ENCODE results near the gene SIPA1L3.

The SIPA1L3 gene

DNA sequence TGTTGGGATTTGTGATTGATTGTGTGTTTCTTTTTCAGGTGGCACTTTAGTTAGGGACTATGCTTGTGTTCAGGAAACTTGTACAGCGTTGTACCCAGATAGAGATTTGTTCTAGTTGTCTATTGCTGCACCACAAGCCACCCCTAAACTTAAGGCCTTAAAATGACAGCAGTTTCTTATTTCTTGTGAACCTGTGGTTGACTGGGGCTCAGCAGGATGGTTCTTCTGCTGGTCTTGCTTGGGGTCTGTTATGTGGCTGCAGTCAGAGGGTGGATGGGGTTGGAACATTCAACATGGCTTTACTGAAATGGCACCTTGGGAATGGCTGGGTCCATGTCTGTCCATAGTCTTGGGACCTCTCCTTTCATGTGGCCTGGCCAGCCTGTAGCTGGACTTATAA is 28.3 kb downstream of the SIPA1L3 start:
- no peak overlapping the region for H3K4me3 ChIP-seq (ENCODE audit: control insufficient read depth, low read depth, low read length)
- TF ChIP-seq, protein P1, sequence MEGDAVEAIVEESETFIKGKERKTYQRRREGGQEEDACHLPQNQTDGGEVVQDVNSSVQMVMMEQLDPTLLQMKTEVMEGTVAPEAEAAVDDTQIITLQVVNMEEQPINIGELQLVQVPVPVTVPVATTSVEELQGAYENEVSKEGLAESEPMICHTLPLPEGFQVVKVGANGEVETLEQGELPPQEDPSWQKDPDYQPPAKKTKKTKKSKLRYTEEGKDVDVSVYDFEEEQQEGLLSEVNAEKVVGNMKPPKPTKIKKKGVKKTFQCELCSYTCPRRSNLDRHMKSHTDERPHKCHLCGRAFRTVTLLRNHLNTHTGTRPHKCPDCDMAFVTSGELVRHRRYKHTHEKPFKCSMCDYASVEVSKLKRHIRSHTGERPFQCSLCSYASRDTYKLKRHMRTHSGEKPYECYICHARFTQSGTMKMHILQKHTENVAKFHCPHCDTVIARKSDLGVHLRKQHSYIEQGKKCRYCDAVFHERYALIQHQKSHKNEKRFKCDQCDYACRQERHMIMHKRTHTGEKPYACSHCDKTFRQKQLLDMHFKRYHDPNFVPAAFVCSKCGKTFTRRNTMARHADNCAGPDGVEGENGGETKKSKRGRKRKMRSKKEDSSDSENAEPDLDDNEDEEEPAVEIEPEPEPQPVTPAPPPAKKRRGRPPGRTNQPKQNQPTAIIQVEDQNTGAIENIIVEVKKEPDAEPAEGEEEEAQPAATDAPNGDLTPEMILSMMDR (conservative IDR thresholded peaks at IDR 0.05; ENCODE audit: control insufficient read depth, insufficient read depth, low read depth, low read length), result no peak
- DNase-seq (ENCODE audit: low read depth), result no peak

DNA sequence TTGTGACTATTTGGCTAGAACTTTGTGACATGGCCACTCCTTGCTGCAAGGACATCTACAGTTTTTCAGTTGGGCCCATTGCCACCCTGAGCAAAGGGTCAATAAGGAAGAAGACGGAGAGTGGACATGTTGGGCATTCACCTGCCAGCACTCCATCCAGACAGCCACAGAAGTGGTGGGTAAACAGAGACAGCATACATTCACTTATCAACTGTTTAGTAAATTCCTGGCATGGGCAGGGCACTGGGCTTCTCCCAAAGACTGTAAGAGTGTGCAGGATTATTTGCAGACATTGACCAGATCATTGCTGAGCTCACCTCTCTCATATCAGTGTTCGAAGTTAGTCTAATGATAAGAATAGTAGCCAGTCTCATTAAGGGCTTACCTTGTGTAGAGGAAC is 29.2 kb downstream of the SIPA1L3 start:
- no peak for DNase-seq (ENCODE audit: low read depth)
- no peak overlapping the region for H3K4me3 ChIP-seq (ENCODE audit: control insufficient read depth, low read depth, low read length)
- TF ChIP-seq, protein P1 (conservative IDR thresholded peaks at IDR 0.05; ENCODE audit: control insufficient read depth, insufficient read depth, low read depth, low read length), result no peak

DNA sequence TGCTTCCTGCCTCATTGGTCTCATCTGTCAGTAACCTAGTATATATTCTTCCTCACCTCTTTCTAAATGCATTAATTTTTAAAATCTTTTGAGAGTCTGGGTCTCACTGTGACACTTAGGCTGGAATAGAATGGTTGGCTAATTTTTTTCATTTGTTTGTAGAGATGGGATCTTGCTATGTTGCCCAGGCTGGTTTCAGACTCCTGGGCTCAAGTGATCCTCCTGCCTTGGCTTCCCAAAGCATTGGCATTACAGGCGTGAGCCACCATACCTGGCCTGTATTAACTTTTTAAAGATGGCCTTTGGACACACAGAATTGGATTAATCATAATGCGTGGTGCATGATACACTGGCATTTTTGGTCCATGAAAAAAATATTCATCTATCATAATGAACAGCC is 29.9 kb downstream of the SIPA1L3 start:
- no peak overlapping the region for H3K4me3 ChIP-seq (ENCODE audit: control insufficient read depth, low read depth, low read length)
- DNase-seq (ENCODE audit: low read depth), result no peak
- TF ChIP-seq, protein P1 (conservative IDR thresholded peaks at IDR 0.05; ENCODE audit: control insufficient read depth, insufficient read depth, low read depth, low read length), result no peak

DNA sequence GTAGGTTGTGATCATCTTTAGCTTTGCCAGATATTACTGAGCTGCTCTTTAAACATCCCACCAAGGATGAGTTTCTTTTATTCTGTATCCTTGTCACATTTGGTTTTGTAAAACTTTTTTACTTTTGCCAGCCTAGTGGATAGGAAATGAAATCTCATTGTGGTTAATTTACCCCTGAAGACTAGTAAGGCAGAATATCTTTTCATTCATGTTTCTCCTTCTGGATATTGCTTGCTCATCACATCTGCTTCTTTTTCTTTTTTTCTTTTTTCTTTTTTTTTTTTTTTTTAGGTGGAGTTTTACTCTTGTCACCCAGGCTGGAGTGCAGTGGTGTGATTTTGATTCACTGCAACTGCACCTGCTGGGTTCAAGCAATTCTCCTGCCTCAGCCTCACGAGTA is 31.3 kb downstream of the SIPA1L3 start:
- TF ChIP-seq, protein P1 (conservative IDR thresholded peaks at IDR 0.05; ENCODE audit: control insufficient read depth, insufficient read depth, low read depth, low read length), result no peak
- no peak overlapping the region for H3K4me3 ChIP-seq (ENCODE audit: control insufficient read depth, low read depth, low read length)
- no peak for DNase-seq (ENCODE audit: low read depth)

DNA sequence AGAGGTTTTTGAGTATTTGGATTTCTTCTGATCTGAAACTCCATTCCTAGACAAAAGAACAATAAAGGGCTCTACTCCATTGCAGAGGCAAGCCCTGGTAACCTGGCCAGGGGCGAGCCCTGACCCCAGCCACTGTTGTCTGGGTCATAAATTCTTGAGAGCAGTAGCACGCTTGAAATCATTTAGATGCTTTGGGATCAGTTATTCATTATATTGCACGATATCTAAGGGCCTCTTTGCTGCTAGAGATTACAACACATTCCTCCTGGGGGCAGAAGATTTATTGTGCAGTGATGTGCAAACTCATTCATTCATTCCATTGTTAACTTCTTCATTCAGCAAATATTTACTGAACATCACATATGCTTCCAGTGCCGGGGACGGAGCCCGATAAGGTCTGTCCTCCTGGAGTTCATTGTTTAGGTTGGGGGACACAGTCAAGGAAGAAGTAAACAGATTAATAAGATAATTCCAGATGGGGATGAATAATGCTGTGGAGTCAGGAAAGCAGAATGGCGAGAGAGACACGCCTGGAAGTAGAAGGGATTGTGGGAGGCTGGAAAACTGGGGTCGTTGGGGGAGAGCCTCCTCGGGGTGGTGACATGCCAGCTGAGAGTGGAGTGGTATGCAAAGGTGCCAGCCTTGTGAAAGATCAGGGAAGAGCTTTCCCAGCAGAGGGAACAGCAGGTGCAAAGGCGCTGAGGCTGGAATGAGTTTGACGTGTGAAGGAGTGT is 34.9 kb downstream of the SIPA1L3 start:
- TF ChIP-seq, protein P1 (conservative IDR thresholded peaks at IDR 0.05; ENCODE audit: control insufficient read depth, insufficient read depth, low read depth, low read length), result no peak
- DNase-seq (ENCODE audit: low read depth), result no peak

DNA sequence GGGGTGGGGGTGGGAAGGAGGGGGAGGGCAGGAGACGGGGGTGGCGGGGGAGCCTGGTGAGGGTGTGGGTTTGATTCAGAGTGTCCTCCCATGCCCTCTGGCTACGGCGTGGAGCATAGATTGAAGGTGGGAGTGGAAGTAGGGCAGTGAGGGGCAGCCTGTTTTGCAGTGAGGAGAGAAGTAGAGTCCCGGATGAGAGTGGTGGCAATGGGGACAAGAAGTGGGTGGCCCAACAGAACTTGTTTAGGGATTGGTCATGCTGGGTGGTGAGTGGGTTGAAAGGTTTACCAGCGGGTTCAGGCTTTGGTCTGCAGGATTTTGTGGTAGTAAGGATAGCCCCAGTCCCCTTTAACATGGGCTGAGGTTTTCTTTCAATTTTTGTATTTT is 35.5 kb downstream of the SIPA1L3 start:
- DNase-seq (ENCODE audit: low read depth), result no peak
- TF ChIP-seq, protein P1 (conservative IDR thresholded peaks at IDR 0.05; ENCODE audit: control insufficient read depth, insufficient read depth, low read depth, low read length), result no peak
- H3K4me3 ChIP-seq (ENCODE audit: control insufficient read depth, low read depth, low read length), result no peak overlapping the region

More for the DNA sequence above, 34.9 kb downstream of the SIPA1L3 start:
- no peak overlapping the region for H3K4me3 ChIP-seq (ENCODE audit: control insufficient read depth, low read depth, low read length)

Measured in fibroblast of mammary gland (primary cell).